ENCODE data around the gene SRL. TPM values are rescaled to one million over a fixed set of nuclear protein-coding genes. Genes with fewer than 3 reads are reported as not detected.
A peak's percentile ranks its signal among the peaks of the same experiment; 100 is the strongest.

SRL gene
- total RNA-seq, 1 donor = not detected

DNA sequence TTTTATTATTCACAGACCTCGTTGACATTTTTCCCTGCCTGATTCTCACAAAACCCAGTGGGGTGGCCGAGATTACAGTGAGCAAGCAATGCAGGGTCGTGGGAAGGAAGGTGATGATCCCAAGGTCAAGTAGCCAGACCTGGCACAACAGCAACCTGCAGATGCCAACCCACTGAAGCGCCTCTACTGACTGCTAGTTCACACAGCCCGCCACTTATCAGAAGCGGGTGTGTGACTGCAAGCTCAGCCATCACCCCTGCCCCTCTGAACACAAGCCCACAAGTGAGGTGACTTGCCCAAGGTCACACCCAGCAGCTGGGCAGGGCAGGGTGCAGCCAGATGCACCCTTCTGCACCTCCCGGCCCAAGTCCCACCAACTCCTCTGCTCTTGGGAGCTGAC lies 23.8 kb upstream of the SRL start:
- peaks cover 27% of the 10 kb centered on the region for H3K79me2 ChIP-seq (ENCODE audit: insufficient read depth, low read length)
- H3K36me3 ChIP-seq (ENCODE audit: insufficient read depth, low read length) = no peaks in the 10 kb centered on the region
- no peak for DNase-seq (ENCODE audit: insufficient read length, low spot score, missing footprints)
- H4K20me1 ChIP-seq (ENCODE audit: insufficient read depth, low read length) = peaks cover 4% of the 10 kb centered on the region
- TF ChIP-seq, protein P1, sequence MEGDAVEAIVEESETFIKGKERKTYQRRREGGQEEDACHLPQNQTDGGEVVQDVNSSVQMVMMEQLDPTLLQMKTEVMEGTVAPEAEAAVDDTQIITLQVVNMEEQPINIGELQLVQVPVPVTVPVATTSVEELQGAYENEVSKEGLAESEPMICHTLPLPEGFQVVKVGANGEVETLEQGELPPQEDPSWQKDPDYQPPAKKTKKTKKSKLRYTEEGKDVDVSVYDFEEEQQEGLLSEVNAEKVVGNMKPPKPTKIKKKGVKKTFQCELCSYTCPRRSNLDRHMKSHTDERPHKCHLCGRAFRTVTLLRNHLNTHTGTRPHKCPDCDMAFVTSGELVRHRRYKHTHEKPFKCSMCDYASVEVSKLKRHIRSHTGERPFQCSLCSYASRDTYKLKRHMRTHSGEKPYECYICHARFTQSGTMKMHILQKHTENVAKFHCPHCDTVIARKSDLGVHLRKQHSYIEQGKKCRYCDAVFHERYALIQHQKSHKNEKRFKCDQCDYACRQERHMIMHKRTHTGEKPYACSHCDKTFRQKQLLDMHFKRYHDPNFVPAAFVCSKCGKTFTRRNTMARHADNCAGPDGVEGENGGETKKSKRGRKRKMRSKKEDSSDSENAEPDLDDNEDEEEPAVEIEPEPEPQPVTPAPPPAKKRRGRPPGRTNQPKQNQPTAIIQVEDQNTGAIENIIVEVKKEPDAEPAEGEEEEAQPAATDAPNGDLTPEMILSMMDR (IDR thresholded peaks at IDR 0.05; ENCODE audit: extremely low read depth, low read depth, low read length) = no peak
- no peaks in the 10 kb centered on the region for H3K9me3 ChIP-seq (ENCODE audit: low read depth, low read length)
- no peaks in the 10 kb centered on the region for H3K27me3 ChIP-seq (ENCODE audit: insufficient read depth, low read length)
- peaks cover 10% of the 10 kb centered on the region for H3K4me1 ChIP-seq (ENCODE audit: insufficient read depth, low read length)
- H3K4me3 ChIP-seq (ENCODE audit: insufficient read depth, low read length) = no peak overlapping the region
- H2AFZ ChIP-seq (ENCODE audit: low read length) = no peak overlapping the region
- H3K4me2 ChIP-seq (ENCODE audit: insufficient read depth, low read length) = no peak overlapping the region
- H3K27ac ChIP-seq (ENCODE audit: low read depth, low read length) = no peak overlapping the region

DNA sequence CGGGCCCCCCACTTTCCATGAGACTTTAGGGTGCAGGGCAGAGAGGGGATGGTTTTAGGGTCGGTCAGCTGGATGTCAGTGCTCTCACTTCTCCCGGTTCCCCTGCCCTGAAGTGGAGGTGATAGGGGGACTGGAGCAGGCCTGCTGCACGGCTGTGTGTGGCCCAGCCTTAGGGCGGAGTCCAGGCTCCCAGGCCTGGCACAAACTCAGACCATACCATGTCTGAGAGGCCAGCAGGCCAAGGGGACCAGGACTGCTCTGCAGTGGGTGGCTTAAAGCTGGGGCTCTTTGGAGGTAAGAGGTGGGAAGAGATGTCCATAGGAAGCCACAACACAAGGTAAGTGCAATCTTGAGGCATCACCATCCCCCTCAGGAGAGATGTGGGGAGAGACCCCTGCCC lies 22.7 kb upstream of the SRL start:
- Histone ChIP-seq H3K27ac (ENCODE audit: low read depth, low read length) (no peak overlapping the region), H3K4me2 (ENCODE audit: insufficient read depth, low read length) (no peak overlapping the region), H3K4me1 (ENCODE audit: insufficient read depth, low read length) (peaks cover 8% of the 10 kb centered on the region), H3K9me3 (ENCODE audit: low read depth, low read length) (no peaks in the 10 kb centered on the region), H3K36me3 (ENCODE audit: insufficient read depth, low read length) (no peaks in the 10 kb centered on the region), H4K20me1 (ENCODE audit: insufficient read depth, low read length) (peaks cover 4% of the 10 kb centered on the region), H2AFZ (ENCODE audit: low read length) (peak overlapping the region; percentile 70), H3K4me3 (ENCODE audit: insufficient read depth, low read length) (no peak overlapping the region), H3K27me3 (ENCODE audit: insufficient read depth, low read length) (no peaks in the 10 kb centered on the region), H3K79me2 (ENCODE audit: insufficient read depth, low read length) (peaks cover 20% of the 10 kb centered on the region)
- DNase-seq (ENCODE audit: insufficient read length, low spot score, missing footprints) = no peak
- TF ChIP-seq, protein P1 (IDR thresholded peaks at IDR 0.05; ENCODE audit: extremely low read depth, low read depth, low read length) = no peak

DNA sequence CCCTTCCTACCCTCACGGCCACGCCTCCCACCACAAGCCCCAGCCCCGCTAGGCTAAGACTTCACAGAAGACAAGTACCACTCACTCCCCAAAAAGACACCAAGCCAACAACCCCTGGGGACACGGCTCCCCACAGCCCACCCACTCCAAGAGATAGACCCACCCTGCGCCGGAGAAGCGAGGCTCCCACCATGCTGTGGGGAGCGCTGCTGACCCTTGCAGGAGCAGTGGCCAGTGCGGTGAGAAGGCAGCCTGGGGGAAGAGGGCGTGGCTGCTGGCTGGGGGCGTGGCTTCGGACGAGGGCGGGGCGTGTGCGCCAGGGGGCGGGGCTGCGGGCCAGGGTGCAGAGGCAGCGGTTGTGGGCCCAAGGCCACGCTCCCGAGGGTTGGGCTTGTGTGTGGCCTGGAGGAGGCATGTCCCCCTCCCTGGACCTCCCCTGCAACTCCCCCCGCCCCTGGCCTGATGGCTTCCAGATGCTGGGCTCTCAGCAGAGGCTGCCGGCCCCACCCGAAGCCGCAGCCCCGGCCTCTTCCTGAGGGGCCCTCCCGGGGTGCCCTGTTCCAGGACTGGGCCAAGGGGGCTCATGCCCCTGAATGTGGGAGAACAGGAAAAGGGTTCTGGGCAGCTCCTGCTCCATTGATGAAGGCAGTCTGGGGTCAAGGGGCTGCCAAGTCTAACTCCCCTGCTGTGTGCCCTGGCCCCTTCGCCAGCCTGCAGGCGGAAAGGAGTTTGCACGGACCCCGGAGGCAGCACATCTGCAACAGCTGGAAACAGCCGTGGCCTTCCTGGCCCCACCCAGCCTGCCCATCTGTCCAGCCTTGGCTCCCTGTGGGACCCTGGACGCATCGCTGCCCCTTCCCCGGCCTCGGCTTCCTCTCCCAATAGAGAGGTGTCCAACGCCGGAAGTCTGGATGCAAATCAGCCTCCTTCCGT lies 21.9 kb upstream of the SRL start:
- Histone ChIP-seq H3K79me2 (ENCODE audit: insufficient read depth, low read length) (peaks cover 18% of the 10 kb centered on the region), H3K4me1 (ENCODE audit: insufficient read depth, low read length) (peaks cover 8% of the 10 kb centered on the region), H2AFZ (ENCODE audit: low read length) (peak overlapping the region; percentile 70)

More for the DNA sequence above, 21.9 kb upstream of the SRL start:
- Histone ChIP-seq H3K36me3 (ENCODE audit: insufficient read depth, low read length) (no peaks in the 10 kb centered on the region), H3K4me2 (ENCODE audit: insufficient read depth, low read length) (peak overlapping the region; percentile 63), H3K27ac (ENCODE audit: low read depth, low read length) (no peak overlapping the region), H3K27me3 (ENCODE audit: insufficient read depth, low read length) (no peaks in the 10 kb centered on the region), H3K9me3 (ENCODE audit: low read depth, low read length) (no peaks in the 10 kb centered on the region), H3K4me3 (ENCODE audit: insufficient read depth, low read length) (peak overlapping the region; percentile 39), H4K20me1 (ENCODE audit: insufficient read depth, low read length) (peaks cover 4% of the 10 kb centered on the region)
- TF ChIP-seq, protein P1 (IDR thresholded peaks at IDR 0.05; ENCODE audit: extremely low read depth, low read depth, low read length) = no peak
- peak; percentile 97 for DNase-seq (ENCODE audit: insufficient read length, low spot score, missing footprints)

Measured in osteoblast (primary cell).